Measurements from ENCODE around the gene TOP1.

DNA sequence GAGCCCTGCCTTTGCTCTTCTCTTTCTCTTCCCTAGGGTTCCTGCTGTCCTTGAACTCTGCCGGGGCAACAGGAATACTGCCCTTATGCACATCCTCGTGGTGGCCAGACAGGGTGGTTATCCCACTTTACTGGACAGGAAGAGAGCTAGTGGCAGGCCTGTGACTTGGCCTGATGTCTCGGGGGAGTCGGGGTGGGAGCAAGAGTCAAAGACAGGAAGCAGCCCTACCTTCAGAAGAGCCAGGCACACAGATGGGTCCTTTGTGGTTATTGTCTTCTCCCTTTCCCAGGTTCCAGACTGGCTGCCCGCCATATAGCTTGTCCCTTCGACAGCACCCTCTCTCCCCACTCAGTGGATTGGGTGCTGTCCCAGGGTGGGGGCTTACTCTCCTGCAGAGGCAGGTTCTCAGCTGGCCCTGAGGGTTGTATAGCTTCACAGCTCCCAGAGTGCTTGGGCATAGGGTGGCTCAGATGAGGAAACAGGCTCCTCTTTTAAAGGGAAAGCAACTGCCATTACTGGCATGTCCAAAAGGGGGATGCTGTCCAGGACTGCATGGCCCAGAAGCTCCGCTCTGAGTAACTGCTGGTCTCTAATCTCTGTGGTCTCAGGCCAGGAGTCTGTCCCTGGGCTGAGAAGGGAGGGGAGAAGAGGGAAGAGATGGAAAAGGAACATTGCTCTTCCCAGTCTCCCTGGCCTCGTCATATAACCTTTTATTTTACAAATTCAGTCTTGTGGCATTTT is 126.0 kb downstream of the TOP1 start:
- TF ChIP-seq POLR2A (IDR thresholded peaks at IDR 0.05; ENCODE audit: low read length) (no peak), GATA1 (IDR thresholded peaks at IDR 0.05; ENCODE audit: low read depth, low read length) (no peak)
